HepG2 (cell line): ENCODE results near the gene TMEM269. TPM values are rescaled to one million over a fixed set of nuclear protein-coding genes. Genes with fewer than 3 reads are reported as not detected.

Experiments
- GABPB1 ChIP-seq: IDR thresholded peaks from 2 replicates; pipeline ENCODE4 v1.6.1; 2016; ENCODE audit warnings: mild to moderate bottlenecking, missing genetic modification reagents, moderate library complexity, missing compliant biosample characterization
- MAZ ChIP-seq, 2 experiments: sonication (generic) in 1 of 2; formaldehyde crosslinking in 1 of 2; IDR thresholded peaks; 2 replicates each; pipeline versions ENCODE4 v1.5.0 to v1.6.1; 2012 to 2020; ENCODE audit warnings: low read depth in 2 of 2, mild to moderate bottlenecking in 2 of 2, borderline replicate concordance in 1 of 2, improper control_type of control experiment in 1 of 2, low read length in 1 of 2, missing genetic modification reagents in 1 of 2, moderate library complexity in 1 of 2
- MEIS1 ChIP-seq: sonication (generic); formaldehyde crosslinking; IDR thresholded peaks from 2 replicates; pipeline ENCODE4 v1.9.0; 2021; ENCODE audit warnings: mild to moderate bottlenecking, missing genetic modification reagents, moderate library complexity, borderline replicate concordance
- NONO ChIP-seq, 2 experiments: fragments of 450-650 bp in 1 of 2; sonication (generic) in 1 of 2; formaldehyde crosslinking in 1 of 2; IDR thresholded peaks in 1 of 2; conservative IDR thresholded peaks in 1 of 2; 2 replicates each; pipeline versions ENCODE4 v1.6.1 to v1.8.0; 2017 to 2022; ENCODE audit warnings: mild to moderate bottlenecking in 1 of 2, missing genetic modification reagents in 1 of 2, moderate library complexity in 1 of 2
- POGZ ChIP-seq: sonication (generic); formaldehyde crosslinking; IDR thresholded peaks from 2 replicates; pipeline ENCODE4 v1.4.0; 2020; ENCODE audit warnings: mild to moderate bottlenecking, missing genetic modification reagents
- ZBTB7A ChIP-seq: sonication (generic); formaldehyde crosslinking; IDR thresholded peaks from 2 replicates; pipeline ENCODE4 v1.8.0; 2022; ENCODE audit warnings: mild to moderate bottlenecking, missing genetic modification reagents
- ZNF441 ChIP-seq: sonication (generic); formaldehyde crosslinking; IDR thresholded peaks from 2 replicates; pipeline ENCODE4 v1.7.0; 2021; ENCODE audit warnings: missing genetic modification reagents, borderline replicate concordance
- ZNF530 ChIP-seq: sonication (generic); formaldehyde crosslinking; IDR thresholded peaks from 2 replicates; pipeline ENCODE4 v1.5.0; 2020; ENCODE audit warnings: low read depth, mild to moderate bottlenecking, missing genetic modification reagents
- polyA plus RNA-seq, 8 experiments: library from polyadenylated mRNA; depleted of rRNA in 3 of 8; stranded (reverse) in 7 of 8; unstranded in 1 of 8; fragments of >200 nt; fragmentation: Illumina TruSeq in 4 of 8; extraction: Trizol in 4 of 8; gene quantifications; 2 replicates each; pipeline versions ENCODE4 v1.2.1 to v1.2.3, GENCODE V29; 2011 to 2016; ENCODE audit warnings: low read depth in 4 of 8, missing spikeins in 1 of 8, mixed read lengths in 1 of 8; ENCODE audit not compliant: insufficient read depth in 1 of 8
- total RNA-seq, 5 experiments: library from RNA; depleted of rRNA; stranded (reverse); fragments of >200 nt; fragmentation: Illumina TruSeq; extraction: Trizol; gene quantifications; 2 replicates each; pipeline ENCODE4 v1.2.3, GENCODE V29; 2016; ENCODE audit warnings: low read depth in 1 of 5
- TF ChIP-seq, protein P1 (sequence below): sonication (generic); formaldehyde crosslinking; IDR thresholded peaks from 2 replicates; pipeline ENCODE4 v1.4.0; 2020; ENCODE audit warnings: missing genetic modification reagents, mild to moderate bottlenecking, borderline replicate concordance
- TF ChIP-seq, protein P2 (sequence below): sonication (generic); formaldehyde crosslinking; IDR thresholded peaks from 2 replicates; pipeline ENCODE4 v1.5.0; 2020; ENCODE audit warnings: mild to moderate bottlenecking, missing genetic modification reagents
- TF ChIP-seq, protein P3 (sequence below): sonication (generic); formaldehyde crosslinking; conservative IDR thresholded peaks from 2 replicates; pipeline ENCODE4 v1.8.0; 2022; ENCODE audit warnings: mild to moderate bottlenecking, moderate library complexity, missing genetic modification reagents
- TF ChIP-seq, protein P4 (sequence below): sonication (generic); formaldehyde crosslinking; IDR thresholded peaks from 2 replicates; pipeline ENCODE4 v1.4.0; 2020; ENCODE audit warnings: missing genetic modification reagents
- TF ChIP-seq, protein P5 (sequence below): sonication (generic); formaldehyde crosslinking; IDR thresholded peaks from 2 replicates; pipeline ENCODE4; 2020; ENCODE audit warnings: missing genetic modification reagents, mild to moderate bottlenecking, borderline replicate concordance

TMEM269 gene
- total and polyA plus RNA-seq, 2 of the 13 experiments (the other 11 are each of a cell fraction or from before 2014, with no cell fraction given): 0.15 to 0.21 TPM

DNA sequence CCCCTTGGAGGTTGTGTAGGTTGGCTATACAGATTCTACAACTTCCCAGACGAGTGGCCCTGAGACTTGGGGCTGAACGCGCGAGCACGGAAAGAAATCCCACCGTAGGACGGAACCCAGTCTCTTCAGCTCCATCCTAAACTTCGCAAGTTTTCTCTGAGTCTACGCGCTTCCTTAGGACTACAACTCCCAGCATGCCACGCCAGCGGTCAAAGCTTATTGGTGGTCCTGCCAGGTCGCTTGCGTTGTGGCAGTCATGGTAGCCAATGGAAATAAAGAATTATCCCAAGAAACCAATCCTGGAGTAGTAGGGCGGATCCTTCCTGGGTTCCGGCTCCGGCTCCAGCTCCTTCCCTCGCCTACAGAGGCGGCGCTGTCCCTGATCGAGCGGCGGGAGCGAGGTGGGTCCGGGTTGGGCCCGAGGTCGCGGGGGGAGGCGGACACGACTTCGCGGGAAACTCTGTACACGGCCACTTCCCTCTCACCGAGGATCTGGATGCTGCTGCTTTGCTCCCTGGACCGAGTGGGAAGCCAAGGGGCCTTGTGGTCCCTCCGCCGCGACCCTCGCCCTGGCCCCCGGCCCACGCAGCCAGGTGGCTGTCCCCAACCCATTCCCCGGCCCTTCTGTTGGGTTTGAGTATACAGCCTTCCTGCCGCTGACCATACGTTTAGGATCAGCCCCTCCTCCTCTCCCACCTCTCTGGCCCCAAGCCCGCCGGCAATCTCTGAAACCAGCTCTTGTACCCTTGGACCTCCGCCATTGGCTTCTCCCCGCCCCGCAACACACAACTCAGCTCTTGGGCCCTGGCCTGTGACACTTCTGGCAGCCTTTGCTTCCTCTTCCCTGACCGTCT lies 61.7 kb downstream of the TMEM269 start, which contains the start of gene ZNF691 (continued):
- TF ChIP-seq, protein P1, sequence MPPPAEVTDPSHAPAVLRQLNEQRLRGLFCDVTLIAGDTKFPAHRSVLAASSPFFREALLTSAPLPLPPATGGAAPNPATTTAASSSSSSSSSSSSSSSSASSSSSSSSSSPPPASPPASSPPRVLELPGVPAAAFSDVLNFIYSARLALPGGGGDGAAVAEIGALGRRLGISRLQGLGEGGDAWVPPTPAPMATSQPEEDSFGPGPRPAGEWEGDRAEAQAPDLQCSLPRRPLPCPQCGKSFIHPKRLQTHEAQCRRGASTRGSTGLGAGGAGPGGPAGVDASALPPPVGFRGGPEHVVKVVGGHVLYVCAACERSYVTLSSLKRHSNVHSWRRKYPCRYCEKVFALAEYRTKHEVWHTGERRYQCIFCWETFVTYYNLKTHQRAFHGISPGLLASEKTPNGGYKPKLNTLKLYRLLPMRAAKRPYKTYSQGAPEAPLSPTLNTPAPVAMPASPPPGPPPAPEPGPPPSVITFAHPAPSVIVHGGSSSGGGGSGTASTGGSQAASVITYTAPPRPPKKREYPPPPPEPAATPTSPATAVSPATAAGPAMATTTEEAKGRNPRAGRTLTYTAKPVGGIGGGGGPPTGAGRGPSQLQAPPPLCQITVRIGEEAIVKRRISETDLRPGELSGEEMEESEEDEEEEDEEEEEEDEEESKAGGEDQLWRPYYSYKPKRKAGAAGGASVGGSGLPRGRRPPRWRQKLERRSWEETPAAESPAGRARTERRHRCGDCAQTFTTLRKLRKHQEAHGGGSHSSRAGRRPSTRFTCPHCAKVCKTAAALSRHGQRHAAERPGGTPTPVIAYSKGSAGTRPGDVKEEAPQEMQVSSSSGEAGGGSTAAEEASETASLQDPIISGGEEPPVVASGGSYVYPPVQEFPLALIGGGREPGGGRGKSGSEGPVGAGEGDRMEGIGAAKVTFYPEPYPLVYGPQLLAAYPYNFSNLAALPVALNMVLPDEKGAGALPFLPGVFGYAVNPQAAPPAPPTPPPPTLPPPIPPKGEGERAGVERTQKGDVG (CRISPR knock-in tag): no peak
- TF ChIP-seq NONO (IDR thresholded peaks at IDR 0.05): no peak
- peak; percentile 54 for TF ChIP-seq NONO (CRISPR knock-in tag; conservative IDR thresholded peaks at IDR 0.05)
- TF ChIP-seq, protein P2, sequence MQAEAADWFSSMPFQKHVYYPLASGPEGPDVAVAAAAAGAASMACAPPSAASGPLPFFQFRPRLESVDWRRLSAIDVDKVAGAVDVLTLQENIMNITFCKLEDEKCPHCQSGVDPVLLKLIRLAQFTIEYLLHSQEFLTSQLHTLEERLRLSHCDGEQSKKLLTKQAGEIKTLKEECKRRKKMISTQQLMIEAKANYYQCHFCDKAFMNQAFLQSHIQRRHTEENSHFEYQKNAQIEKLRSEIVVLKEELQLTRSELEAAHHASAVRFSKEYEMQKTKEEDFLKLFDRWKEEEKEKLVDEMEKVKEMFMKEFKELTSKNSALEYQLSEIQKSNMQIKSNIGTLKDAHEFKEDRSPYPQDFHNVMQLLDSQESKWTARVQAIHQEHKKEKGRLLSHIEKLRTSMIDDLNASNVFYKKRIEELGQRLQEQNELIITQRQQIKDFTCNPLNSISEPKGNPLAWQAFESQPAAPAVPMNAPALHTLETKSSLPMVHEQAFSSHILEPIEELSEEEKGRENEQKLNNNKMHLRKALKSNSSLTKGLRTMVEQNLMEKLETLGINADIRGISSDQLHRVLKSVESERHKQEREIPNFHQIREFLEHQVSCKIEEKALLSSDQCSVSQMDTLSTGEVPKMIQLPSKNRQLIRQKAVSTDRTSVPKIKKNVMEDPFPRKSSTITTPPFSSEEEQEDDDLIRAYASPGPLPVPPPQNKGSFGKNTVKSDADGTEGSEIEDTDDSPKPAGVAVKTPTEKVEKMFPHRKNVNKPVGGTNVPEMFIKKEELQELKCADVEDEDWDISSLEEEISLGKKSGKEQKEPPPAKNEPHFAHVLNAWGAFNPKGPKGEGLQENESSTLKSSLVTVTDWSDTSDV (CRISPR knock-in tag): 0 out of 2 replicates have a peak, but pooled peaks have one; percentile 63
- peak; percentile 20; the same call in 1 of the 2 replicates for TF ChIP-seq ZNF441 (CRISPR knock-in tag)
- no peak for TF ChIP-seq ZNF530 (CRISPR knock-in tag)
- TF ChIP-seq ZBTB7A (CRISPR knock-in tag): peak; percentile 74
- no peak for TF ChIP-seq MEIS1 (CRISPR knock-in tag)
- TF ChIP-seq MAZ (IDR thresholded peaks at IDR 0.05; ENCODE audit: borderline replicate concordance, low read depth, low read length): no peak
- no peak for TF ChIP-seq MAZ (CRISPR knock-in tag; IDR thresholded peaks at IDR 0.05; ENCODE audit: low read depth)
- no peak for TF ChIP-seq POGZ (CRISPR knock-in tag)
- TF ChIP-seq, protein P3, sequence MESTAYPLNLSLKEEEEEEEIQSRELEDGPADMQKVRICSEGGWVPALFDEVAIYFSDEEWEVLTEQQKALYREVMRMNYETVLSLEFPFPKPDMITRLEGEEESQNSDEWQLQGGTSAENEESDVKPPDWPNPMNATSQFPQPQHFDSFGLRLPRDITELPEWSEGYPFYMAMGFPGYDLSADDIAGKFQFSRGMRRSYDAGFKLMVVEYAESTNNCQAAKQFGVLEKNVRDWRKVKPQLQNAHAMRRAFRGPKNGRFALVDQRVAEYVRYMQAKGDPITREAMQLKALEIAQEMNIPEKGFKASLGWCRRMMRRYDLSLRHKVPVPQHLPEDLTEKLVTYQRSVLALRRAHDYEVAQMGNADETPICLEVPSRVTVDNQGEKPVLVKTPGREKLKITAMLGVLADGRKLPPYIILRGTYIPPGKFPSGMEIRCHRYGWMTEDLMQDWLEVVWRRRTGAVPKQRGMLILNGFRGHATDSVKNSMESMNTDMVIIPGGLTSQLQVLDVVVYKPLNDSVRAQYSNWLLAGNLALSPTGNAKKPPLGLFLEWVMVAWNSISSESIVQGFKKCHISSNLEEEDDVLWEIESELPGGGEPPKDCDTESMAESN (CRISPR knock-in tag): no peak; the same call in 1 of the 2 replicates
- peak; percentile 94 for TF ChIP-seq GABPB1 (CRISPR knock-in tag)
- TF ChIP-seq, protein P4, sequence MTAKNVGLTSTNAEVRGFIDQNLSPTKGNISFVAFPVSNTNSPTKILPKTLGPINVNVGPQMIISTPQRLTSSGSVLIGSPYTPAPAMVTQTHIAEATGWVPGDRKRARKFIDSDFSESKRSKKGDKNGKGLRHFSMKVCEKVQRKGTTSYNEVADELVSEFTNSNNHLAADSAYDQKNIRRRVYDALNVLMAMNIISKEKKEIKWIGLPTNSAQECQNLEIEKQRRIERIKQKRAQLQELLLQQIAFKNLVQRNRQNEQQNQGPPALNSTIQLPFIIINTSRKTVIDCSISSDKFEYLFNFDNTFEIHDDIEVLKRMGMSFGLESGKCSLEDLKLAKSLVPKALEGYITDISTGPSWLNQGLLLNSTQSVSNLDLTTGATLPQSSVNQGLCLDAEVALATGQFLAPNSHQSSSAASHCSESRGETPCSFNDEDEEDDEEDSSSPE (CRISPR knock-in tag): peak; percentile 59; the same call in 1 of the 2 replicates
- TF ChIP-seq, protein P5, sequence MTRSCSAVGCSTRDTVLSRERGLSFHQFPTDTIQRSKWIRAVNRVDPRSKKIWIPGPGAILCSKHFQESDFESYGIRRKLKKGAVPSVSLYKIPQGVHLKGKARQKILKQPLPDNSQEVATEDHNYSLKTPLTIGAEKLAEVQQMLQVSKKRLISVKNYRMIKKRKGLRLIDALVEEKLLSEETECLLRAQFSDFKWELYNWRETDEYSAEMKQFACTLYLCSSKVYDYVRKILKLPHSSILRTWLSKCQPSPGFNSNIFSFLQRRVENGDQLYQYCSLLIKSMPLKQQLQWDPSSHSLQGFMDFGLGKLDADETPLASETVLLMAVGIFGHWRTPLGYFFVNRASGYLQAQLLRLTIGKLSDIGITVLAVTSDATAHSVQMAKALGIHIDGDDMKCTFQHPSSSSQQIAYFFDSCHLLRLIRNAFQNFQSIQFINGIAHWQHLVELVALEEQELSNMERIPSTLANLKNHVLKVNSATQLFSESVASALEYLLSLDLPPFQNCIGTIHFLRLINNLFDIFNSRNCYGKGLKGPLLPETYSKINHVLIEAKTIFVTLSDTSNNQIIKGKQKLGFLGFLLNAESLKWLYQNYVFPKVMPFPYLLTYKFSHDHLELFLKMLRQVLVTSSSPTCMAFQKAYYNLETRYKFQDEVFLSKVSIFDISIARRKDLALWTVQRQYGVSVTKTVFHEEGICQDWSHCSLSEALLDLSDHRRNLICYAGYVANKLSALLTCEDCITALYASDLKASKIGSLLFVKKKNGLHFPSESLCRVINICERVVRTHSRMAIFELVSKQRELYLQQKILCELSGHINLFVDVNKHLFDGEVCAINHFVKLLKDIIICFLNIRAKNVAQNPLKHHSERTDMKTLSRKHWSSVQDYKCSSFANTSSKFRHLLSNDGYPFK (CRISPR knock-in tag): no peak; the same call in 1 of the 2 replicates
